Embryonic facial prominence (tissue), 1 donor: ENCODE results near the gene TBC1D9.

Source experiments
- DNase-seq: peaks from one replicate; pipeline ENCODE4 v3.0.0-alpha.2; 2016; ENCODE audit errors: extremely low spot score

The TBC1D9 gene

DNA sequence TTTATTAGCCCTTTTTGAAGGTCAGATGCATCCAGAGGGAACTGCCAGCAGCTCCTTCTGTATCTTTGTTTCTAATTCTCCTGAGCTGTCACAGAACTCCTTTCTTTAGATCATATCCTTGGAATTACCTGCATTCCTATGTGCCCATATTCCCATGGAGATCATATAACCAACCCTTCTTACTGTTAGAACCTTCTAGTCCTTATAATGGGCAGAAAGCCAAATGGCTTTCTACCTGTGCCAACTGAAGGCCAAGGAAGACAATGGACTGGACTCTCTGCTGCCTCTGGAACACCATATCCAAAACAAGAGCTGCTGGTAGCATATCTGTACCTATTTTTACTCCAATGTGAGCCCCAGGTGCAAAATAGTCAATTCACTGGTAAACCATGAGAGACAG is 60.7 kb downstream of the TBC1D9 start:
- no peak for DNase-seq

GRCh38 chr4:140693562-140693961 is 62.6 kb downstream of the TBC1D9 start:
- DNase-seq, result no peak

- no peak for DNase-seq
Measured at GRCh38 chr4:140691369-140691768, 64.8 kb downstream of the TBC1D9 start.

DNA sequence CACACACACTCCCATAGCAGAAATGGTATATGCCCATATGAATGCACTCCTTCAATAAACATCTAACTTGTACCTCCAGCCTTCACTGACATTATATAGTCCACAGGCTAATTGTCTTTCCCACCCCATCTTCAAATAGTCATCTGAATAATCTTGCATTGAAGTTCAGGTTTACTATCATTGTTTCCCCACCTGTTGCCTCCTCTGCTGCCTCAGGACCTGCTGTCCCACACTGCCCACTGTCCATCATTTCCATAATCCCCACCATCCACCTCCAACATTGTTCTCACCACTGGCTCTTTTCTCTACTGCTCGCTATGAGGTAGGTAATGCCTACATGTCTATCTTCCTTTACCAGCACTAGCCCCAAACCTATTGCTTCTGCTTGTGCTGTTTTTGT is 66.1 kb downstream of the TBC1D9 start:
- no peak for DNase-seq

- no peak for DNase-seq
Measured at GRCh38 chr4:140689623-140690022, 66.6 kb downstream of the TBC1D9 start.

DNA sequence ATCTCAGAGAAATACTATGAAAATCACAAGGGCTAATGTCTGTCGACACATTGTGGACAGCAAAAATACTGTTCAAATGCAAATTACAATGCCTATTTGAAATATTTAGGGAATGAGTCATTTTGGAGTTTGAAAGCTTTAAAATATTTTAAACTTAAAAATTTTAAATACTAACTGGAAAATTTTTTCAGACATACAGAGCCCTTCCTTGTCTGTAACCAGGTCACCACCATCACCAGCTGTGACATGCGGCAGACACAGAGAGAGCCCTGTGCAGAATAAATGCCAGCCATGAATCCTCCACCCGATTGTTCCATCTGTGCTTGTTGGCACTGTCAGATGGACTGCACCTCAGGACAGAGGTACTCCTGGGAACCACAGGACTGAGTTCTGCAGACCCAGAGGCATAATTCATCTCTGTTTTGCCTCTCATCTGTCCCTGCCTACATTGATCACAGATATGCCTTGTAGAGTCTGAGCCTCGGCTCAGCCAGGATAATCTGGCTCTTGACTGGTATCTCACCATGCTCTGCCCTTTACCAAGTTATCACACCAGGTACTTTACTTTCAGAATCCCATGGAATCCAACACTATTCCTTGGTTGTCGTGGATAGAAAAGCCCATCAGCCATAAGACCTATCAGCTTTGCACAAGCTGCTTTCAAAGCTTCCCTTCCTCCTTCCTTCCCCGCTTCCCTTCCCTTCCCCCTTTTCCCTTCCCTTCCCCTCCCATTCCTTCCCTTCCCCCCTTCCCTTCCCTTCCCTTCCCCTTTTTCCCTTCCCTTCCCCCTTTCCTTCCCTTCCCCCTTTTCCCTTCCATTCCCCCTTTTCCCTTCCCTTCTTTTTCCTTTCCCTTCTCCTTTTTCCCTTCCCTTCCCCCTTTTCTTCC is 67.2 kb downstream of the TBC1D9 start:
- DNase-seq, result no peak

DNA sequence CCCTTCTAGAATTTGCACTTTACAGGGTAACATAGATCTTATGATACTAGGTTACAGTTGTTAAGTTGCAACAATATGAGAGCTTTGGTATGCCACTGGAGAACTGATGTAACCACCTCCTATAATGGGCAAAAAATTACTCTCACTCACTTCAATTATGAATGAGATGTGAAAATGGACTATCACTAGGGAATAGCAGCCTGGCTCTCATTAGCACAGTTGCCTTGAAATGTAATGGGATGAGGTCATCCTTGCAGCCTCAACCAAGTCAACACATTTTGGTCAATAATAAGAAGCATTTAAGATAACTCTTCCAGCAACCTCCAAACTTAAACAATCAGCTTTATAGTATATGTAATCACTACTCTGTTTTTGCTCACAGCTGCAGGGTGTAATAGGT is 69.4 kb downstream of the TBC1D9 start:
- no peak for DNase-seq

DNA sequence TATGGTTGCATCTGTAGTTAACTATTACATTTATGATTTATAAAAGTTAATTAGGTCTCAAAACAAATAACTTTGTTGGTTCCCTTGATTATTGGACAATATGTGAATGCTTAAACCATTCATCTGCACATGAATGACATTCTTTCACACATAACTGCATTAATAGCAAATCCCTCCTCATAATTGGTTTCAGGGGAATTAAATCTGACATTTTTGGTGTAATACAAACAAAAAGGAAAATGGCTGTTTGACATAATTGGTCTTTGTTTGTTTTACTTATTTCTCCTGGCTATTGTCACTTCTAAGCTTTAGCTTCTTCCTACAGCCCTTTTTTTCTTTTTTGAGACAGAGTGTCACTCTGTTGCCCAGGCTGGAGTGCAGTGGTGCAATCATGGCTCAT is 71.9 kb downstream of the TBC1D9 start:
- DNase-seq, result no peak

DNA sequence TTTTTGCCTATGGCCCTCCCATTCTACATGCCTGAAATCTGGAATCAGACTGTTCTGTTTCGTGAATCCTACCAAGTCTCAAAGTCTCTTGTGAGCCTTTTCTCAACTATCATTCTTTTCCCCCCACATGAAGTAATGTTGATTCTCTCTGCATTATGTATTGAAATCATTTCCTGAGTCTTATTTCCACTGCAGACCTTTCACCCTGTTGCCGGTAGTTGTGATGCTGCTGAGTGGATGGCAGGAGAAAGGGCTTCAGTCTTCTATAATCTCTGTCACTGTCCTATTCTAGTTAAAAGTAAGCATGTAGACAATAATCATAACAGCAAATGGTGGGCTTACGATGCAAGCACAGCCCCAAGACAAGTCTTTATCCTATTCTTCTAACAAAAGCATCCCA is 75.0 kb downstream of the TBC1D9 start:
- no peak for DNase-seq

DNA sequence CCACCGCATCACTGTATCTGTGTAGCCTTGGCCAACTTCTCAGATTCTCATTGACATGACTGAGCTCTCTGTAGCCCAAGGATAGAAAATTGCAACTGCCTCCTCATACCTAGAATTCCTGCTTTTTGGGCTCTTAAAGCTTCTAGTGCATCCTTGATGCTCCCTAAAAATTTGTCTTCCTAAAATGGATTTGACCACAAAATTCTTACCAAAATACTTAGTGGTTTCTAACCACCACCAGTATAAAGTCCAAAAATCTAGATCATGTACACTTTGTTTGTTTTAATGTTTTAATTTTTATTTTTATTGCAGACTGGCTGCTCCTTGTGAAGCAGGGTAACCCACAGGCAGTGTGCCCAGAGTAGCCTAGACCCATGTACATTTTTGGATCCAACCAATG is 75.5 kb downstream of the TBC1D9 start:
- DNase-seq, result no peak

GRCh38 chr4:140679576-140679975 is 76.6 kb downstream of the TBC1D9 start:
- DNase-seq, result no peak

GRCh38 chr4:140675599-140676231 is 80.5 kb downstream of the TBC1D9 start:
- no peak for DNase-seq

DNA sequence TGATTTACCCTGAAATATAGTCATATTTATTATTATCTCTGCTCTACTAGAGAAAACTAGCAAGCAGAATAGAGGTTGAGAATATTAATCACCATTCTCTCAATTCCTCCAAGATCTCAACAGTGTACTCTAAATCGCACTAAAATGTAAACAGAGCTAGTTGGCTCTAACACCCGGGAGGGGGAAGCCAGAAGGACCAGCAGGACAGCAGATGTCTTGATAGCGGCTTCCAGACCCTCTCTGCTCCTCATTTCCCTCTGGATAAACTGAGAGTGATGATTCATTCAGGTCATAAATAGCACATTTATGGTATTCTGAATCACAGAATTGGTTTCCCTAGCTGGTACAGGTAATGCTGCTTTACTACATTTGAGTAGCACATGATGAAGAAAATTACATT is 82.5 kb downstream of the TBC1D9 start:
- DNase-seq, result no peak

DNA sequence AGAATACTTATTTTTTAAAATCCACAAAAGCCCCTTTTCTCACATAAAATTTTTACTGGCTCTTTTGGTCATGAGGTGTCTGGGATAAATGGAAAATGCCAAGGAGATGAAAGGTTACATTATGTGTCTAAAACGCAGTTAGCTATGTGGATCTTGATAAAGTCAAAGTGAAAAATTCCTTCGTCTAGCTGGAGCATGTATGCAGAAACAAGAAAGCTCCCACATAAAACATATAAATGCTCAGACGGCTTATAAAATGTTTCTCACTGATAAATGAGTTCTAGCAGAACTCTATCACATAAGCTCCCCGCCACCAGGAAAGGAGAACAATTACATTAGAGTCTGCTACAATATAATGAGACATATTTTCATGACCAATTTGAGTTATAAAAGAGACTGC is 83.8 kb downstream of the TBC1D9 start:
- no peak for DNase-seq

DNA sequence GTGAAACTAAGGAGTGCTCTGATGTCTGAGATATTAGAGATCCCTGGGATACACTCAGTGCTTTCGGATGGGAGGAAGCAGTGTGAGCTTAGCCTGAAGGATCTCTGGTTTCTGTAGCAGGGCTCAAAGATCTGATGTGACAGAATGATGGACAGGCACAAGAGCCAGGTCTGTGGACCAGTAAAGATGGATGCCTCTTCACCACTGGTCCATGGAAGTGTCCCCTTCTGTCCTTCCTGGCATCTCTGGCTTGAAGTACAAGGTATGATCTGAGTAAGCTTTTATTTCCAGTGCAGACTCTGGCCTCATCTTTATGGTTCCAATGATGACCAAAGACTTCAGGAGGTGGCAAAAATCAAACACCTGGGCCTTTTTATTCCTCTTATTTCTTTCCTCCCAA is 88.1 kb downstream of the TBC1D9 start:
- DNase-seq, result no peak

DNA sequence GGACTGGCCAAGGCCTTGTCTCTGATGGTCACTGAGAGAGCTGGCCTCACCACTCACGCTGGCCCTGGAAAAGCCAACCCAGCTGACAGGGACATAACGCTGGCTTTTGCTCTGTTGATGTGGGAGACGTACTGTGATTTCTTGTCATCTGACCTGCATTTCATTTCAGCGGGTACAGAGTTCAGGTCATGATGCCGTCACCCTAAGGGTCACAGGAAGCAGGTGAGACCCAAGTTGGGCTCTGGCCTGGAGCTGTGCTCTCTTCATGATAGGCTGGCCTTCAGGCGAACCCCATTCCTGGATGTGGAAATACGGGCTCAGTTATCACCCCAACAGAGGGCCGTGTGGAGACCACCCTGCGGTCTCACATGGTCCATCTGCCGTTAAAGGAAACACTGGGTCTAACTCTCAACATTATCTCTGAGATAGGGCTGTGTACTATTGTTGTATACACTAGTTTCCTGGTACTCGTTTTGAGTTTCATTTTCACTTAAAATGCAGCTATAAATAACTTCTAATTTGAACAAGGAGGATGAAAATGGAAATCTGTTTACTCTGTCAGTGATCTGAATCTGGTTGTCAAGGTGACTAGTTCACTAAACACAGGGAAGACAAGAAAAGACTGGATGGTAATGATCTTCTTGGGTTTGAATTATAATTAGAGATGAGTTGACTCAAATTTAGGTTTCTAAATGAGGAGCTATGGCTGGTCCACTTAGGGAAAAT is 89.1 kb downstream of the TBC1D9 start:
- DNase-seq, result no peak

DNA sequence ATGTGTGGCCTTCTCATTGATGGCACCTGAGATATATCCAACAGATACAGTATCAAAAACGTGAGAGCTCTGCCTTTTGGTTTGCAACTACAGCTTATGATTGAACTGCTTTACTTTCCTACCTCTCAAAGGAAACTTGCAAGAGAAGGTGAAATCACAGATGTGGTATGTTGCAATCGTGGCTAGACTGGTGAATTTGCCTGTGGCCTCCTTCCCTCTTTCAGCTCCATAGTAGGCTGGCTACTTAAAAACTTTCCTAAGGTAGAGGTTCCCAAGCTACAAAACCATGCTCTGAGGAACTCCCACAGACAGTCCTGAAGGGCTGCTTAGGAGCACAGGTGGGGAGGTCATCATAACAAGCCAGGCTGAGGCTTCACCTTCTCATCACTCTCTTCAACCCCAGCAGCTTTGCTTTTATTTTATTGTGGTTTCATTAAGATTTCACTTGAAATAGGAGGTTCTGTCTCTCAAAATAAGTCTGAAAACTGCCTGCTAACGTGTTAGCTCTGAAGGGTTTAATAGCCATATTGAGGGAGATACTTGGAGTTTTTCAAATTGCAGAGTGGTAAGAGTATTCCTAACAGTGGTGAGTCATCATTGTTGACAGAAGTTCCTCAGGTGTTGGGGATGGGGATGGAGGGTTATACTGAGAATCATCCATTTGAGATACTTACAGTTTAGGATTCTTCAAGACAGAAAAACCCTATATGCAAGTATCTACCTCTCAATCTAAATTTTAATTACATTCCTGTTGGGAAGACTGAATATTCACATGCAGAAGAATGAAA is 93.9 kb downstream of the TBC1D9 start:
- no peak for DNase-seq

DNA sequence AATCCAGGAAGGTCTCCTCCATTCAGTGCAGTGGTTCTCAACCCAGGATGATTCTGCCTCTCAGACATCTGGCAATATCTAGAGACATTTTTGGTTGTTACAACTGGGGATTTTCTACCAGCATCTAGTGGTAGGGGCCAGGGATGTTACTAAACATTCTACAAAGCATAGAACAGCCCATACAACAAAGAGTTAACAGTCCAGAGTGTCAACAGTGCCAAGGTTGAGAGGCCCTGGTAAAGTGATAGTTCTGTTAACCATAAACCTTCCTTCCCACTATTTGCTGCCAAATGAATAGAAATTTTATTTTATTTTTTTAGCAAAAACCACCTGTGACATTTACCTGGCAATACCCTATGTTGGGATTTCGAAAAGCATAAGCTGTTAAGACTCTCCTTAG is 94.6 kb downstream of the TBC1D9 start:
- no peak for DNase-seq

DNA sequence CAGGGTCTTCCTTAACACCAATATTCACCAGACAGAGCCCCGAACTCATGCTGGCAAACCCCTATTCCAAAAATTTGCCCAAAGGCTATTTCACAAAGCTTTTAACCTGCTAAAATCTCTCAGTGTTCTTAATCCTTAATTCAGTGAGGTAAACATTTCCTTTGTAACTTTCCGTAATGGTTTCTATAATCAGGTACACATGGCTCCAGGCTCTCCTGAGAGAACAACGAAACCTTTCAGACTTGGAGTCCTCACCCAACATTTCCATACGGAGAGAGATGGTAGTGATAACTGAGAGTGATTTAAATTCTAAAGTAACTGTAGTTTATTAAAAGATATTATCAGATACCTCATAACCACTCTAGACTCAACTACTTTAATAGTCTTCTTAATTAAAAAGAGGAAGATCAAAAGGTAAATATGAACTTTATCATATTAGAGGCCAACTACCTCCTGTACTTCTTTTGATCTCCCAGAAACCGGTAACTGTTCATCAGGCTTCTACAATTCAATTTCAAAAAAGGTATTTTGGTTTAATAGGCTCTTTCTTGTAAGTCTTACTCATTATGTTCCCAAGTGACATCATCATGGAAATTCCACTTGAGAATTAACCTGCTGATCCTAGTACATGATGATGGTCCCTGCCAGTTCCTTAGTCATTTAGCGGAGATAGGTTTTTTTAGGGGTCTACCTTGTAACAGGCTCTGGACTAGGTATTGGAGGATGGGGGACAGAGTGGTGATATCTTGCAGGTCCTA is 96.1 kb downstream of the TBC1D9 start:
- DNase-seq, result no peak

DNA sequence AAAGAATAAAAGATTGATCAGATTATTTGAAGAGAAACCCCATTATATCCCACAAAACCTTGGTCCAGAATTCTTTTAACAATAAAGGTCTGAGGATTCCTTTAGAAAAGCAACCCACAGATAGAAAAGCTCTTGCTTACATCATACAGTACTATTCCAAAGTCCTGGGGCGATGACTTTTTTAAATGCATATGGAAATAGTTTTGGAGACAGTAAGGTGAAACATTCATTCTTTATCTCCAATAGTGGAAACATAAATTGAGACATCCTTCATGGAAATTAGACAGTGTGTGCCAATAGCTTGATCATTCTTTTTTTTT is 101.7 kb downstream of the TBC1D9 start:
- no peak for DNase-seq

GRCh38 chr4:140653718-140654494 is 102.3 kb downstream of the TBC1D9 start:
- no peak for DNase-seq
